Eye (tissue), 1 donor: ENCODE results near the gene EPC1.
"Not testable (repeated sequence)": the region's sequence is repeated elsewhere in the genome, so short reads cannot be mapped to it uniquely, and the experiment has no call there.

Source experiments
- DNase-seq: peaks from one replicate; pipeline ENCODE4 v3.0.0-alpha.2; 2015

The EPC1 gene

GRCh38 chr10:32269343-32270100 is 77.4 kb downstream of the EPC1 start:
- no peak for DNase-seq

DNA sequence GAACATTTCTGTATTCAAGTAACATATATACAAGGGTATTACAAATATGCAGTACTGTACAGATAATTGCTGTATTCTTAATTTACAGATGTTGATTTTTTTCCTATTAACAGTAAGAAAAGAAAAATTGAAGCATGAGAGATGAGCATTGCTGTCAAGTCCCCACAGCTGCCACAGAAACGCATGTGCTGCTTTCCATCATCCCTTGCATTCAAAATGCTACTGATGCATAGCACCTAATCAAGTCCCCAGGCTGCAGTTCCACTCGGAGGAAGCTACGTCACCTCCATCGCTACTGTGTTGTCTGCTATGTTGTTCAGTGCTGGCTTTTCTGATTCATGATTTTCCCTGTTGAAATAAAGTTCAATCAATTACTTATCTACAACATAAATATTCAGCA is 78.2 kb downstream of the EPC1 start:
- DNase-seq = no peak

DNA sequence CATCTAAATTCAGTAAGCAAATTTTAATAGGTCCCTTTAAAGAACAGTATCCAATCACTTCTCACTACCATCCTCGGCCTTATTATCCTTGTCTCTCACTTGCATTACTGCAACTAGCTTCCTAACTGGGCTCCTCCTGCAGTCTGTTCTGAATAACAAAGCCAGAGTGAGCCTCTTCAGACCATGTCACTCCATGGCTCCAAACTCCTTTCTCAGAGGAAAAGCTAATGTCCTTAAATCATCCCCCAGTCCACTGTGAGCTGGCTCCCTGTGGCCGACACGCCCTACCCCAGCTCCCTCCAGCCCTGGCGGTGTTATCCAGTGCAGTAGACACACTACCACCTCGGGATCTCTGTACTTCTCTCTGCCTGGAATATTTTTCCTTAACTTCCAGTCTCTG is 80.0 kb downstream of the EPC1 start:
- no peak for DNase-seq

GRCh38 chr10:32266566-32266965 is 80.4 kb downstream of the EPC1 start:
- no peak for DNase-seq

- DNase-seq = no peak
Observed at GRCh38 chr10:32265756-32266155, 81.2 kb downstream of the EPC1 start.

GRCh38 chr10:32263300-32263699 is 83.7 kb downstream of the EPC1 start:
- no peak for DNase-seq

- no peak for DNase-seq
Observed at GRCh38 chr10:32259551-32259950, 87.4 kb downstream of the EPC1 start.

GRCh38 chr10:32256613-32257437 is 90.1 kb downstream of the EPC1 start:
- peak; percentile 84 for DNase-seq

DNA sequence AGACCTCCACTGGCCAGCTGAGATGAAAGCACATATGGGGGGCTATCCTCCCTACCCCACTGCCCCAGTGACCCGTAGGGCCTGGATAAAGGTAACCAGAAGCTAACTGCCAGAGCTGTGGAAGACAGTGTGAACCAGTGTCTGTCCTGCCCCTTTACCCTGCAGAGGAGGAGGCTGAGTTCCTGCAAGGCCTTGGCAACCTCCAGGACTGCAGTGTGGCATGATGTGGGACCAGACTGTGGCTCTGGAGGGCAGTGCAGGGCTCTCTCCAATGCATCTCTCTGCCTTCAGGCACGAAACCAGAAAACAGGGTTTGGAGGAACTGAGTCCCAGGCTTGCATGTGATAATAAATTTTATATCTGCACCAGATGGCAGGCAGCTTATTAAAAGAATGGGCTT is 93.1 kb downstream of the EPC1 start:
- no peak for DNase-seq

GRCh38 chr10:32253276-32253675 is 93.7 kb downstream of the EPC1 start:
- no peak for DNase-seq

DNA sequence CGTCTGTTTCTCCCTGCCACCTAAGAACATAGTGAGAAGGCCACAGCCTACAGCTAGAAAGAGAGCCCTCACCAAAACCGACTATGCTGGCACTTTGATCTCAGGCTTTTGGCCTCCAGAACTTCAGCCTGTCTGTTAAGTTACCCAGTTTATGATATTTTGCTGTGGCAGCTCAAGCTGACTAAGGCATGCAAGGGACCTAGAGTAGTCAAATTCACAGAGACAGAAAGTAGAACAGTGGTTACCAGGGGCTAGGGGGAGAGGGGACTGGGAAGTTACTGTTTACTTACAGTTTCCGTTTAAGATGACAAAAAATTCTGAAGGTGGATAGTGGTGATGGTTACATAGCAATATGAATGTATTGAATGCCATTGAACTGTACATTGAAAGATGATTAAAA is 96.5 kb downstream of the EPC1 start:
- DNase-seq = not testable (repeated sequence)

DNA sequence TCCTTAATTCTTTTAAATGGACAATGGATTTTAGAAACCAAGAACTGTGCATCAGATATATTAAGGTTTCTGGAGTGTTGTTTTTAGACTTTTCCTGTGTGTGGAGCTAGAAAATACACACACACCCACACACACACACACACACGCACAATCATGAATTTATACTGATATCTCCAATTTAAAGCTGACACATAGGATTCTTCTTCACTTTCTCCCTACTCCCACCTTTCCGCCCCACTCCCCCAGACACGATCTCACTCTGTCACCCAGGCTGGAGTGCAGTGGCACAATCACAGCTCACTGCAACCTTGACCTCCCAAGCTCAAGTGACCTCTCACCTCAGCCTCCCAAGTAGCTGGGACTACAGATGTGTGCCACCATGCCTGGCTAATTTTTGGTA is 100.3 kb downstream of the EPC1 start:
- DNase-seq = no peak

DNA sequence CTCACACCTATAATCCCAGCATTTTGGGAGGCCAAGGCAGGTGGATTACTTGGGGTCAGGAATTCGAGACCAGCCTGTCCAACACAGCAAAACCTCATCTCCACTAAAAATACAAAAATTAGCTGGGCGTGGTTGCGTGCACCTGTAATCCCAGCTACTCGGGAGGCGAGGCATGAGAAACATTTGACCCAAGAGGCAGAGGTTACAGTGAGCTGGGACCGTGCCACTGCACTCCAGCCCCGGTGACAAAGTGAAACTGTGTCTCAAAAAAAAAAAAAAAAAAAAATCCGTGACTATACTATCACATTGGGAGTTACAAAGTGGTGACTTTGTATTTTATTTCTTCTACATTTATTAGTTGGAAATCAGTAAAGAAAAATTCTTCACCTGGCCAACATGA is 101.2 kb downstream of the EPC1 start:
- DNase-seq = no peak

GRCh38 chr10:32244421-32245207 is 102.3 kb downstream of the EPC1 start:
- DNase-seq = no peak

GRCh38 chr10:32244011-32244410 is 102.9 kb downstream of the EPC1 start:
- no peak for DNase-seq

- no peak for DNase-seq
Observed at GRCh38 chr10:32241946-32242345, 105.0 kb downstream of the EPC1 start.

- DNase-seq = no peak
Observed at GRCh38 chr10:32240471-32240870, 106.5 kb downstream of the EPC1 start.

- no peak for DNase-seq
Observed at GRCh38 chr10:32239769-32240168, 107.2 kb downstream of the EPC1 start.

- DNase-seq = no peak
Observed at GRCh38 chr10:32237644-32238345, 109.2 kb downstream of the EPC1 start.

DNA sequence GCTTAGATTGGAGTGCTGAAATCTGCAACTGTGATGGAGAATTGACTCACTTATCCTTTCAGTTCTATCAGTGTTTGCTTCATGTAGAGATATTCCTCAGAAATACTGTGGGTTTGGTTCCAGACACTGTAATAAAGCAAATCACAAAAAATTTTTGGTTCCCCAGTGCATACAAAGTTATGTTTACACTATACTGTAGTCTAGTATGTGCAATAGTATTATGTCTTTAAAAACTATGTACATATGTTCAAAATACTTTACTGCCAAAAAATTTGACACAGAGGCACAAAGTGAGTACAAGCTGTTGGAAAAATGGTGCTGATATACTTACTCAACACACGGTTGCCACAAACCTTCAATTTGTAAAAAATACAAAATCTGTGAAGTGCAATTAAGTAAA is 112.5 kb downstream of the EPC1 start:
- DNase-seq = no peak

GRCh38 chr10:32233375-32233774 is 113.6 kb downstream of the EPC1 start:
- not testable (repeated sequence) for DNase-seq

DNA sequence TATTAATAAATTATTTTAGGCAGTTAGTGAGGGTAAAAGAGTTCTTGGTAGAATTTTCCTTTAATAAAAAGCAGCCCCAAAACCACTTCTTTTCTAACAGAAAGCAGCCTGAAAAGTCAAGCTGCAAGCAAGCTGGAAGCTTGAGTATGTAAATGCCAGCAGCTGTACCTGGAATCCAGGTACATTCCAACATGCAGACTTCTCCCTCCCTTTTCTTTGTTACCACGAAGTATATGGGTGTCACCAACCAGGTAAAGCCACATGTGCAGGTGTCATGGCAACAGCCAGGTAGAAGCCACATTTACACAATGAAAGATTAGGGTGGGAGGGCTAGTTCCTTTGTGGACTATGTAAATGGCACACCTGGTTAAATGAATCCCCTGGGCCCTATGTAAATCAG is 114.6 kb downstream of the EPC1 start:
- no peak for DNase-seq

- DNase-seq = not testable (repeated sequence)
Observed at GRCh38 chr10:32229788-32230187, 117.2 kb downstream of the EPC1 start.
